NB4 (cell line): ENCODE results near the gene PPP1R1B.

Experiments used
- DNase-seq: peaks from one replicate; pipeline ENCODE4 v3.0.0; 2010; ENCODE audit warnings: low read depth
- H3K4me3 ChIP-seq: one replicate; pipeline ENCODE4 v1.5.1; 2011; ENCODE audit warnings: mild to moderate bottlenecking, low read depth, low read length, moderate library complexity
- MYC ChIP-seq: IDR thresholded peaks from 2 replicates; pipeline ENCODE4 v1.6.1; 2011; ENCODE audit warnings: low read depth, low read length
- POLR2A ChIP-seq: IDR thresholded peaks from 2 replicates; pipeline ENCODE4 v1.6.1; 2011; ENCODE audit warnings: mild to moderate bottlenecking; ENCODE audit not compliant: insufficient read length; ENCODE audit errors: extremely low read depth
- TF ChIP-seq, protein P1 (sequence below): IDR thresholded peaks from one replicate; pipeline ENCODE4 v1.5.1; 2012; ENCODE audit warnings: low read depth, low read length
- TF ChIP-seq, protein P2 (sequence below): IDR thresholded peaks from 2 replicates; pipeline ENCODE4 v1.6.1; 2011; ENCODE audit warnings: low read depth, low read length

Gene PPP1R1B

DNA sequence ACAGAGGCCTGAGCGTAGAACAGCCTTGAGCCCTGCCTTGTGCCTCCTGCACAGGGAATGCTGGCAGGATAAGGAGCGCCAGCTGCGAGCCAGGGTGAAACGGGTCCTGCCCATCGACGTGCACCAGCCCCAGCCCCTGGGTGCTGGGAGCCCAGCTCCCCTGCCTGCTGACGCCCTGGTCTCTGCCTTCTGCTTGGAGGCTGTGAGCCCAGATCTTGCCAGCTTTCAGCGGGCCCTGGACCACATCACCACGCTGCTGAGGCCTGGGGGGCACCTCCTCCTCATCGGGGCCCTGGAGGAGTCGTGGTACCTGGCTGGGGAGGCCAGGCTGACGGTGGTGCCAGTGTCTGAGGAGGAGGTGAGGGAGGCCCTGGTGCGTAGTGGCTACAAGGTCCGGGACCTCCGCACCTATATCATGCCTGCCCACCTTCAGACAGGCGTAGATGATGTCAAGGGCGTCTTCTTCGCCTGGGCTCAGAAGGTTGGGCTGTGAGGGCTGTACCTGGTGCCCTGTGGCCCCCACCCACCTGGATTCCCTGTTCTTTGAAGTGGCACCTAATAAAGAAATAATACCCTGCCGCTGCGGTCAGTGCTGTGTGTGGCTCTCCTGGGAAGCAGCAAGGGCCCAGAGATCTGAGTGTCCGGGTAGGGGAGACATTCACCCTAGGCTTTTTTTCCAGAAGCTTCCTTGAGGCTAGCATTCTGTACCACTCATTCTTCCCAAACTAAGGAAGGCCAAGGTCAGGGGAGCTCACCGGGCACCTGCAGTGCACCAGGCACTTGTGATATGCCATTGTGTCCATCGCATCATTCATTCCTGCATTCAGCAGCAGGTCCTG, 43.4 kb downstream of the PPP1R1B start:
- DNase-seq = no peak
- H3K4me3 ChIP-seq = no peak overlapping the region

DNA sequence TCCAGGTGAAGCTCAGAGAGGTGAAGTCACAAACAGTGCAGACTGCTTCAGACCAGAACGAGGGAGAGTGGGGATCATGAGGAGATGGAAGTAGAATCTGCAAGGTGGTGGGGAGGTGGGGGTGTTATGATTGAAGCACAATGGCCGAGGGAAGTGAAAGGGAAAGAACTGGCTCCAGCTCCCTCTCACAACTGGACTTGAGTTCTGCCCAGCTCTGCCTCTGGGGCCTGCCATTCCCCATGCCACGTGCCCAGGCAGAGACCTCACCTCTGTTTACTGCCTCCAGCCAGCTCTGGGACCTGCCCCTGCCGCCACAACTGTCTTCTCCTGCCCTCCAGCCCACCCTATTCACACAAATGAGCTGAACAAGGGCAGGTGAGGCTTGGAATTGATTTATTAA, 44.0 kb downstream of the PPP1R1B start:
- TF ChIP-seq MYC (no peak), POLR2A (no peak)
- TF ChIP-seq, protein P1, sequence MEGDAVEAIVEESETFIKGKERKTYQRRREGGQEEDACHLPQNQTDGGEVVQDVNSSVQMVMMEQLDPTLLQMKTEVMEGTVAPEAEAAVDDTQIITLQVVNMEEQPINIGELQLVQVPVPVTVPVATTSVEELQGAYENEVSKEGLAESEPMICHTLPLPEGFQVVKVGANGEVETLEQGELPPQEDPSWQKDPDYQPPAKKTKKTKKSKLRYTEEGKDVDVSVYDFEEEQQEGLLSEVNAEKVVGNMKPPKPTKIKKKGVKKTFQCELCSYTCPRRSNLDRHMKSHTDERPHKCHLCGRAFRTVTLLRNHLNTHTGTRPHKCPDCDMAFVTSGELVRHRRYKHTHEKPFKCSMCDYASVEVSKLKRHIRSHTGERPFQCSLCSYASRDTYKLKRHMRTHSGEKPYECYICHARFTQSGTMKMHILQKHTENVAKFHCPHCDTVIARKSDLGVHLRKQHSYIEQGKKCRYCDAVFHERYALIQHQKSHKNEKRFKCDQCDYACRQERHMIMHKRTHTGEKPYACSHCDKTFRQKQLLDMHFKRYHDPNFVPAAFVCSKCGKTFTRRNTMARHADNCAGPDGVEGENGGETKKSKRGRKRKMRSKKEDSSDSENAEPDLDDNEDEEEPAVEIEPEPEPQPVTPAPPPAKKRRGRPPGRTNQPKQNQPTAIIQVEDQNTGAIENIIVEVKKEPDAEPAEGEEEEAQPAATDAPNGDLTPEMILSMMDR = no peak
- TF ChIP-seq, protein P2, sequence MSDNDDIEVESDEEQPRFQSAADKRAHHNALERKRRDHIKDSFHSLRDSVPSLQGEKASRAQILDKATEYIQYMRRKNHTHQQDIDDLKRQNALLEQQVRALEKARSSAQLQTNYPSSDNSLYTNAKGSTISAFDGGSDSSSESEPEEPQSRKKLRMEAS = no peak
- no peak for DNase-seq
- no peak overlapping the region for H3K4me3 ChIP-seq

More for the DNA sequence above, 43.4 kb downstream of the PPP1R1B start:
- TF ChIP-seq POLR2A (no peak), MYC (no peak)
- TF ChIP-seq, protein P2 = no peak
- TF ChIP-seq, protein P1 = no peak

DNA sequence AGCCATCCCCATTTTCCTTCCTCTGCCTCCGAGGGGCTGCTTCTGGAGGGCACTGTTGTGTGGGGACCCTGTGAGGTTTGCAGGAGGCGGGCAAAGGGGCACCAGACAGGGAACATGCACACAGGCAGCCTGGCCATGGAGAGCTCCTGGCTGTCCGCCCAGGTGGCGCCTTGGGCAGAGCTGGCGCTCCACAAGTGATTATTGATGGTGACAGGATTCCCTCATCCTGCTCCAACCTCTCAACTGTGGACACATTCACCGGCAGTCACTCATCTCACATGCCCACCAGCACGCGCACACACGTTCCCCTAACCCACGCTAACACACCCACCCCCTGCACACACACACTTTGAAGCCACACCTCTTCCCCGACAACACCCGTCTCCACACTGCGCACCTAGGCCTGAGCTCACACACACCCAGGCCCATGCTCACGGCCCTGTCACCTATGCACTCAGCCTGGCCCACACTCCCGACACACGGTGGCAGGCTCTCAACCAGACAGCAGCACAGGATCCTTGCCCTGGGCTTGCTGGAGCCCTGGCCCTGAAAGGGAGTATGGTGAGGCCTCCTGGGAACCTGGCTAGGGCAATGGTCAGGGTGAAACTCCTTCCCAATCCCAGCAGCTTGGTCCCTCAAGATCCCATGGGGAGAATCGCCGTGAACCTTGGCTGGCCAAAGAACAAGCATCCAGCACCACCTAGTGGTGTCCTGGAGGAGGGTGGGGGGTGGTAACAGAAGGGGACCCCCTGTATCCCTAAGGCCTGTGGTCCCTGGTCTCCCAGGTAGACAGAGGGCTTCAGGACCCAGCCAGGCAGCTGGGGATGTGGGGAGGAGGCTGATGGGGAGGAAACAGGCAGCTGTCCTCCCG, 45.1 kb downstream of the PPP1R1B start:
- DNase-seq = peak; percentile 67

DNA sequence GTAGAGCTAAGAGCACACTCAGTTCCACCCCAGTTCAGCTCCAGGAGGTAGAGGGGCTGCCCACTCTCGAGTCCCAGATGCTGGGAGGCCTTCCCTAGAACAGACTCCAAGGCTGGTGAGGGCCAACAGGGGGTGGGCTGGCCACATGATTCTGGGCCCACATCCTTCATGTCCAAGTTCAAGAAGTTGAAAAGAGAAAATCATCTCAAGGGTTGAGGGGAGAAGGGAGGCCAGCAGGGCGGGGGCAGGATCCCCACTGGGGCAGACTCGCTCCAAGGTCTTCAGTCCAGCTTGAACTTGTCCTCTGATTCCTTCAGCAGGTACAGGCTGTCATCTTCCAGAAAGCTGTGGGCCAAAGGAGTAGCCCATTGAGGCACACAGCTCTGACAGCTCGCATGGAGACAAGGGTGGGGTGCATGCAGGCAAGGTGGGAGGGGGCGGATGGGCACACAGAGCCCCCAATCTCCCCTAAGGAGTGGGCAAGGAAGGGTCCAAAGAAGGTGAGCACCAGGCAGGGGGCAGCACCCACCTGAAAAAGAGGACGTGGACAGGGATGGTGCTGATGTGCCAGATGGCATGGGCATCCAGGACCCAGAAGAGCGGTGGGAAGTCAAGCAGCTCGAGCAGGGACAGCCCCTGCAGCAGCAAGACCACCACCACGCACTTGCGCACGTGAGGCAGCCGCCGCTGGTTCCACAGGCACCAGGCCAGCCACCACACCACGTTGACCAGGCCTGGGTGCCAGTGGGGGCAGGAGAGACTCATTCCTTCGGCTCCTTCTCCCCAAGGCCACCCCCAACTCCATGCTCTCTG, 46.0 kb downstream of the PPP1R1B start:
- no peak for DNase-seq
- no peak for TF ChIP-seq MYC
- TF ChIP-seq, protein P1 = no peak
- TF ChIP-seq POLR2A = no peak
- TF ChIP-seq, protein P2 = no peak
- no peak overlapping the region for H3K4me3 ChIP-seq

More for the DNA sequence above, 45.1 kb downstream of the PPP1R1B start:
- H3K4me3 ChIP-seq = no peak overlapping the region
- TF ChIP-seq MYC (no peak), POLR2A (no peak)
- TF ChIP-seq, protein P1 = peak; percentile 84
- TF ChIP-seq, protein P2 = no peak

DNA sequence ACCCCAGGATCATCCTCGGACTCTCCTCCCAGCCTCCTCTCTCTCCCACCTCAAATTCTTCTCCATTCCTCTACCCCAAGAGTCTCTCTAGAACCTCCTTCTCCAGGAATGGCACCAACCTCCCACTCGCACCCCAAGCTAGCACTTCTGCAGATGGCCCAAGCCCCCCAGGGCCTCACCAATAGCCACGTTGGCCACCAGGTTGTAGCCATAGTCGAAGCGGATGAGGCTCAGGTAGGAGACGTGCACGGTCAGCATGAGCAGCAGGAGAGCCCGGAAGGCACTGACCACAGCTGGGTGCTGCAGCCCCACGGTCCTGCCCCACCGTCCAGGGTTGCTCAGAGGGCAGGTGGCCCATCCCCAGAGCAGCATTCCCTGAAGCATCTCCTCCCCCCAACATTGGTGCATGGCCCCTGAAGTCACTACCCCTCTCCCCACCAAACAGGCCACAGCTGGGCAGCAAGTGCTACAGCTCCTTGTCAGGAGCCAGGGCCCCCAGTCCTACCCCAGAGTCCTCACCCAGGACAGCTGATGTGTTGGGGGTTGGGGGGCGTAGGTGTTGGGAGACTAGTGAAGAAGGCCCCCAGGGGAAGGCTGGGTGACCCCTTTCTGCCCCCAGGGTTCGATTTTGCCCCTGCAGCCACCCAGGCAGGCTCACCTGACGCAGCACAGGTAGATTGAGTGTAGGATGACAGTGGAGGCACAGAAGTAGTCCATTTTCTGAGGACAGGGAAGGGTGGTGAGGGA, 46.8 kb downstream of the PPP1R1B start:
- no peak overlapping the region for H3K4me3 ChIP-seq
- TF ChIP-seq, protein P1 = no peak
- TF ChIP-seq POLR2A (no peak), MYC (no peak)
- TF ChIP-seq, protein P2 = no peak
- no peak for DNase-seq
